GM13976 (cell line): ENCODE data around the gene SPATA9.

Experiments
- DNase-seq: peaks from one replicate; pipeline ENCODE4 v3.0.0; 2012; ENCODE audit warnings: low spot score
- CTCF ChIP-seq: IDR thresholded peaks from 2 replicates; pipeline ENCODE4 v1.5.1; 2012; ENCODE audit warnings: borderline replicate concordance, mild to moderate bottlenecking; ENCODE audit not compliant: insufficient read depth; ENCODE audit errors: extremely low read depth, missing control alignments, control extremely low read depth
- in situ Hi-C: fragments of 300-500 bp; cut with MboI; formaldehyde crosslinking; loops from one replicate; pipeline ENCODE4 v1.12.0; 2022; ENCODE audit warnings: low sequenced_read_pairs, mixed read lengths, inconsistent platforms; ENCODE audit not compliant: unreplicated experiment

The SPATA9 gene, protein sequence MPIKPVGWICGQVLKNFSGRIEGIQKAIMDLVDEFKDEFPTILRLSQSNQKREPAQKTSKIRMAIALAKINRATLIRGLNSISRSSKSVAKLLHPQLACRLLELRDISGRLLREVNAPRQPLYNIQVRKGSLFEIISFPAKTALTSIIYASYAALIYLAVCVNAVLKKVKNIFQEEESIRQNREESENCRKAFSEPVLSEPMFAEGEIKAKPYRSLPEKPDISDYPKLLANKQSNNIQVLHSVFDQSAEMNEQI

GRCh38 chr5:95682891-95683290 is at the start of gene SPATA9:
SPATA9 (minus strand) TSS chr5:95682991; CDS start chr5:95682854, 137 bp downstream.
- DNase-seq = no peak
- no peak for TF ChIP-seq CTCF
- in situ Hi-C loops = no loop called here

- DNase-seq = no peak
- in situ Hi-C loops = no loop called here
- no peak for TF ChIP-seq CTCF
Measured at GRCh38 chr5:95731571-95732554, 49.1 kb upstream of the SPATA9 start.

GRCh38 chr5:95730730-95731570 is 48.2 kb upstream of the SPATA9 start, which contains the start of gene RHOBTB3:
RHOBTB3 (plus strand) TSS chr5:95731336; CDS start chr5:95731683, 347 bp downstream.
- in situ Hi-C loops = no loop called here

DNA sequence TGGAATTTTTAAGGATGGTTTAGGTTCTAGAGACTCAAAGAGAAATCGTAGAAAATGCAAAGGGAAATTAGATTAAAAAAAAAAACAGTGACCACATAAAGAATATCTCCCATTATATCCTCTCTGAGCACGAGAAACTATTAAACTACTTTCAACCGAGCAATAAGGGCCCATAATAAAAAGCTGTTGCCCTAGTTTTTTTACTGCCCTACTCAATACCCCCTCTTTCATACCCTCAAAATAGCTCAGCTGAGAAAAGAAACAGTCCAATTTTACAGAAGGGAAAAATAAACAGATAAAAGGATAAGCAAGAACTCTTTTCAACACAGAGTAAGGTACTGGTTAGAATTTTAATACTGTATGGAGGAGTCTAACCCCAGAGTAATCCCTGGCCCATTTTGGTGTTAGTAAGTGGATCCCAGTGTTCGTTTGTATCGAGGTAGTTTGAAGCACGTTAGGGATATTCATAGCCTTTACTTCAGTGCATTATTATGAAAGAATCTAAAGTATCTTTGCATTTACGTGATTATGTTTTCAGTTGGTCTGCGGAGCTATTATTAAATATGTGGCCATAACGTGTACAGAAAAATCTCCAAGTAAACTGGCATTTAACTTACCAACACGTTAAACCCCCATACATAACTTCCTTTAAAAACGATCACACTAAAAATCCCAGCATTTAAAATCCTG is 47.4 kb upstream of the SPATA9 start:
- in situ Hi-C loops = no loop called here
- DNase-seq = no peak
- no peak for TF ChIP-seq CTCF

More at GRCh38 chr5:95730730-95731570, 48.2 kb upstream of the SPATA9 start, which contains the start of gene RHOBTB3:
- no peak for TF ChIP-seq CTCF
- peak; percentile 65 for DNase-seq

- no peak for DNase-seq
- TF ChIP-seq CTCF = no peak
- in situ Hi-C loops = no loop called here
Measured at GRCh38 chr5:95729115-95730010, 46.6 kb upstream of the SPATA9 start.
